GM18507 (cell line): Measurements from ENCODE around the gene SOX9.

Experiments used
- DNase-seq: peaks from one replicate; pipeline ENCODE4 v3.0.0; 2011; ENCODE audit warnings: low read depth; ENCODE audit not compliant: insufficient read length; ENCODE audit errors: extremely low spot score
- FAIRE-seq: peaks from 2 replicates; lab custom pipeline; 2011; peaks lifted over from hg19 to GRCh38; lab: Jason Lieb, UNC

The SOX9 gene

DNA sequence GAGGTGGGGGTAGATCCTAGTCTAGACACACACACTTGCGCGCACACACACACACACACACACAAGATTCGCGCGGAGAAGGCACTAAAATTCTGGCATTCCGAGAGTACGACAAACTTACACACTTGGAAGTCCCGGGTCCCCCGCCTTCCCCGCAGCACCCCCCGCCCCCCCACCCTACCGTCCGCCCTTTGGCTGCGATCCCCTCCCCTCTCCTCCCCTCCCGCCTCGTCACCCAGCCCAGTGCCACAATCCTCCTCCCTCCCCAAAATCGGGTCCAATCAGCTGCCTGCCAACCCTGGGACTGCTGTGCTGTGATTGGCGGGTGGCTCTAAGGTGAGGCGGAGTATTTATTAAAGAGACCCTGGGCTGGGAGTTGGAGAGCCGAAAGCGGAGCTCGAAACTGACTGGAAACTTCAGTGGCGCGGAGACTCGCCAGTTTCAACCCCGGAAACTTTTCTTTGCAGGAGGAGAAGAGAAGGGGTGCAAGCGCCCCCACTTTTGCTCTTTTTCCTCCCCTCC, at the start of gene SOX9:
TSS of gene SOX9 (plus strand) at position 379 of the 522 bp plus-strand sequence. CDS start 372 bp downstream, outside the sequence.
- FAIRE-seq (peak; percentile 78), DNase-seq (peak; percentile 60)

DNA sequence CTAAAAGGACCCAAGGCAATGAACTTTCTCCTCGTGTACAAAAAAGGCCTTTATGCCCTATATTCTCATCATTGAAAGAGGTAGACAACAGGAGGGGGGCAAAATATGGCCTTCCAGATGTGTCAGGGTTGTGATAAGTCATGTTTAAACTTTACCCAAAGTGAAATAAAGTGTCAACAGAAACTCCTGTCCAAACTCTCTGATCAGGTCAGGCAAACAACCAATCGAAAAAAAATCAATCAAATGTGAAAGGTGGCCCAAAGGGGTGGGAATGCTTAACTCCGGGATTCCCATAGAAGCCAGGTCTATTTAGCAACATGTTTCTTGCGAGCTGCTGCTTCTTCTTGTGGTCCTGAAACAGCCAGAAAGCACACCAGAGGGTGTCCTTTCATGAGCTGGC, 49.5 kb upstream of the SOX9 start:
- FAIRE-seq (no peak), DNase-seq (no peak)

DNA sequence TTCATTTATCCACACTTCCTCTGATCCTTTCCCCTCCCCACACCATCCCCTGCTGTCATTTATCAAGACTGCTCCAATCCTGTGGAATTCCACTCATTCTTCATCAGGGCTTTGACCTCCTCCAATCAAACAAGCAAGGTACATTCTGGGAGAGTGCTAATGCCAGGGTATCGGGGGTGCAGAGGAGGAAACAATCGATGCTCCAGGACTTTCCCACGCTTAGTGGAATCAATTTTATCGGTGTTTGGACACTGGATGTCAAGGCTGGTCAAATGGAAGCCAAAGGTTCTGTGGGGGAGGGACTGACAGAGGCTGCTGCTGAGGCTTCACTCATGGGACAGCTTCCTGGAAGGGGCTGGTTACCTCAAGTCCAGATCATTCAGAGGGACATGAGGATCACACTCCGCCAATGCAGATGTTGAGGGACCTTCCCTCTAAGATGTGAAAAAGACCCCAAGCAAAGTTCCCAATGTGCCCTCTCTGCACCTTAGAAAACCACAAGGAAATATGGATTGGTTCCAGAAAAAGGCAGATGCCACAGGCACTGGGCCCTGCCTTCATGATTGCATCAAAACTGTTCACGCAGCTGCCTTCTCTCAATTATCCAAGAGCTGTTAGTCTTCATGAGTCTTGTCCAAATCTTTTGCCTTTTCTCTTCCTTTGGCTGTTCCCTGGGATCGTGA, 44.7 kb upstream of the SOX9 start:
- FAIRE-seq (no peak), DNase-seq (no peak)

DNA sequence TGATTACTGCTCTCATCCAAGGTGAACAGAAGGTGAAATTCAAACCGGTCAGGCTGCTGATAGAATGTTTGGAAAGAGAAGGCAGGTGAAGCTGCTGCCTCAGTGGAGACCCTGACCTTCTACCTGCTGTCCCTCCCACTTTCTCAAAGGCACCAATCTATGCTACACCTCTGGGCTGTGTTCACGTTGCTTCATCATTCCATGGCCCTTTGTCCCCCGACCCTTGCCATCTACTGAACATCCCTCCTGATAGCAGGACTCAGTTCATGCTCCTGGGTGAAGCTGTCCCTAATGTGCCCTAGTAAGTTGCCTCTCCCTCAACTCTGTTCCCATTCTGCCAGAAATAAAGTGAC, 44.2 kb upstream of the SOX9 start:
- no peak for DNase-seq
- no peak for FAIRE-seq

DNA sequence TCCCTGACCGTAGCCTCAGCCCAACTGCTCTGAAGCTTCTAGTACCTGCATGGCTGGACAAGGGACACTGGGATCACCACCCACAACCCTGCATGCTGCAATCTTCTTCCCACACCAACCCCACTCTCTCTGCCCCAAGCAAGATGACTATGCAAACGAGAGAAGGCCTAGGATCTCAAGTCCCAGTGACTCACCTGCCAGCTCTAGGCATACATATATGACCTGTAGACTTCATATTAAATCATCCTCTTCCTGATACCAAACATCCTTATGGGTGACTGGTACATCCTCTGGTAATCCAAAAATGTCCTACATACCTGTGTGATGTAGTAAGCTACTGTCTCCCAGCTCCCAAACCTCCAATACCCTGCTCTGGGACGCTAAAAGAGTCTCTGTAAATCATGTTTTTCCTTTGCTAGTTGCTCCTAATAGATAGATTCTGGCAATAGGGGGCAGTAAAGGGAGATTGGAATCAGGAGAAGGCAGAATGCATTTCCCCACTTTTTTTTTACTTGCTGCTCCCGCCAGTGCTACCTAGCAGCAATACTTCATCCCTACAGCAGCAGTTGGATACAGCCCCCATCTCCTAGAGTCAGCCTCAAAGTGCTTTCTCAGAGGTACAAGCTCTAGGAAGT, 43.4 kb upstream of the SOX9 start:
- FAIRE-seq: no peak
- no peak for DNase-seq

DNA sequence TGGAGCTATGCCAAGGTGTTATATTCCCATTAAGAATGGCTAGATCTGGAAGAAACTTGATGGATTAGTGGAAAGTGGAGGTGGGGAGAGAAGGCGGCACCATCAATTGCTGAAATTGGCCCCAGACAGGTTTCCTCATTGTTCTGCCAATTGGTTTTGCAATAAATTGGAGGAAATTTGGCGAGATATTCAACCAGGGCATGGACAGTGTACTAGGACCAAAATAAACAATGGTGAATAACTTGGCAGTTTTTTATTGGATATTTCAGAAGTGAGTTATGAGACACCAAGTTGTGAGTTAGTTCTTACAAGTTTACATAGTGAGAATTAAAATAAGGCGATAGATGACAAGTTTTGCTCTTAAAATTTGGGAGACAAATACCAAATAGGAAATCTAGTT, 41.1 kb upstream of the SOX9 start:
- DNase-seq: no peak
- no peak for FAIRE-seq

DNA sequence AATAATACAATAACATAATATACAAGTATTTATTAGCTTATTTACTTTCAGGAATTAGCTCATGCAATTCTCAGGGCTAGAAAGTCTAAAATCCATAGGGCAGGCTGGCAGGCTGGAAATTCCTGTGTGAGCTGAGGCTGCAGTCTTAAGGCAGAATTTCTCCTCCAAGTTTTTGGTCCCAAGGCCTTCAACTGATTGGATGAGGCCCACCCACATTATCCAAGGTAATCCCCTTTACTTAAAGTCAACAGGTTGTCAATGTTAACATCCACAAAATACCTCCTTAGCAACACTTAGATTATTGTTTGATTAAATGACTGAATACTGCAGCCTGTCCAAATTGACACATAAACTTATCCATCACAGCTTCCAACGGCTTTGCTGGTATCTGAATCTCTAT, 32.9 kb upstream of the SOX9 start:
- no peak for FAIRE-seq
- no peak for DNase-seq

DNA sequence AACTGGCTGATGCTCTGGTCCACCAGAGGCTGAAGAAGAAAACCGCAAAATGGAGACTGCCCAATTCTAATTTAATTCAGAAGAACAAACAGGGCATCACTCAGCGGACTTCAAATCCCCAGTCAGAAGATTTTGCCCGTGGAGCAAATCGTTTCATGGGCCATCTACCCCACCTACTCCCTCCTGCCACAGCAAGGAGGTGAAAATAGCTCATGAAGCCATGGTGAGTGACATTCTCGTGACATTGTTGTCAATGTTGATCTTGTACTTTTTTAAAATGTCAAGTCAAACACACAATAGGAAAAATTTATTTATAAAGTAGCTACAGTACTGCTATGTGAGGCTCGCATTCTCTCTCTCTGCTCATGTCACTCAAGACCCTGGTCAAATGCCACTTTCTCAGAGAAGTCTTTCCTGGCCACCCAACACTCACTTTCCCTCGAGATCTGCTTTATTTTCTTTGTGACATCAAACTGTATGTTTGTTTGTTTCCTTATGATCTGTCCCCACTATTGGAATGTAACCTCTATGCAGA, 31.3 kb upstream of the SOX9 start:
- DNase-seq (no peak), FAIRE-seq (no peak)

DNA sequence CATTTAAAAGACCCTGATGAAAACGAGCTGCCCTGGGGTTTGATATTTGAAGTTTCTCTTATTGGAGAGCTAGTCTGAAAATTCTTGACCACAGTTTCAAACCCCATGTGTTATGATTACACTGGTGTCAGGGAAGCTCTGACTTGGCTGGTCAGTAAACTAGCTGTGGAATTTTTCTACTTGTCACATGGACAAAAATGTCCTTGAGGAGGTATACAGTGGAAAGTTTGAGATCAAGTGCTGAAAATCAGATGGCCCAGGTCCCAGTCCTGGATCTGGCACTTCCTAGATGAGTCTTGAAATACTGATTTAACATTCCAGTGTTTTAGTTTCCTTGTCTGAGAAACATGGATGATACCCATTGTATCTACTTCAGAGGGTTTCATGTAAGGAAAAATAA, 30.7 kb upstream of the SOX9 start:
- DNase-seq: no peak
- no peak for FAIRE-seq

DNA sequence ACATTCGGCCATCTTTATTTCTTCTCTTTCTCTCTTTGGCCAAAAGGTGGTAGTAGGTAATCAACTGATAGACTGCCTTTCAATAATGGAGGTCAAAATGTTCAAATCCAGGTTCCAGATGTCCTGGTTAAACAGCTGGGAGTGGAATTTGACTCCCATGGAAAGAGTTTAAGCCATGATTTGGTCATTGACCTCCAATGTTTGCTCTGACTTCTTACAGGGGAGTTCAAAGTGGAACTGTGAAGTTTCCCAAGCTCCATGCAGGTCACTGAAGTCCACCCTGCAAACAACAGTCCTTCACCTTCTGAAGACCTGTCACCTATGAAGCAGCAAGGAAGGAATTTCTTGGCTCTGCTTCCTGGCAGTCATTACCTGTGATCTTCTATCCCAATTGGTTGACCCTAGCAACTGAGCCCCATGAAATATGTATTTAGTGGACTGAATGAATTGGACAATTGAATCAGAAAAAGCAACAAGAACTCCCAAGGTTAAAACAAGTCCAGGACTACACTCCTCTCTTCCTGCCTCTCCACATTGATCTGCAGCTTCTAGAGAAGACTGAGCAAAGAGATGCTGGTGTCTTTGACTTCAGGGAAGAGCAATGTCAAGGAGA, 28.0 kb upstream of the SOX9 start:
- DNase-seq (no peak), FAIRE-seq (no peak)

DNA sequence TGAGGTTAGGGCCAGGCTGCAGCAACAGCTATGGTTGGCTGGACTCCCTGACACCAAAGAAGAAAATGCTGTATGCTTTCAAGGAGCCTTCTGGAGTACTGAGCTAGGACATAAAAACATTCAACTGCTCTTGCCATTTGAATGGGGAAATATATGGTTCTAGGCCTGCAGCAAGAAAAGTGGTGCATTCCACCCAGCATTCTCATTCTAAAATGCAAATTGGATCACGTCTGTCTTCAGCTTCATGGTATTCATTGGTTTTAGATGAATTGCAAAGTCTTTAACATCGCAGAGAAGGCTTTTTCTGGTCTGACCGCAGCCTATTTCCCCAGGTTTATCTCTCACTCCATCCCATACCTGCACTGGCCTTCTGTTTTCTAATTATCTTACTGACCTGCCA, 27.1 kb upstream of the SOX9 start:
- FAIRE-seq (no peak), DNase-seq (no peak)

DNA sequence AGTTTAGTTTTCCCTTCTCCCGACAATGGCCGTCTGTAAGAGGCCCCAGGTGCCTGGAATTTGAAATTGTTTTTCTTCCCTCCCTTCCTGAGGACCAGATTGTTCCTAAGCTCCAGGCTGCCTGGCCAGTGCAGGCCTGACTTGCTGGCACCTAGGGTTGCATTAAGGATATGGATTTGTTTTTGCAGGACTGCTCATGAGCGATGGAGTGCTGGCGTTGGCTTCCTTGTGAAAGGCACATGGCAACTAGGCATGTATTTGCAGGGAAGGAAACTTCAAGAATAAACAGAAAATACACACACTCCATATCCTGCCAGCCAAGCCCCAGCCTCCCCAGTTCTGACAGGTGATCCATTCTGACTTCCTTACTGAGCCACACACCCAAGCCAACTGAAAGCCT, 25.5 kb upstream of the SOX9 start:
- FAIRE-seq (no peak), DNase-seq (no peak)

DNA sequence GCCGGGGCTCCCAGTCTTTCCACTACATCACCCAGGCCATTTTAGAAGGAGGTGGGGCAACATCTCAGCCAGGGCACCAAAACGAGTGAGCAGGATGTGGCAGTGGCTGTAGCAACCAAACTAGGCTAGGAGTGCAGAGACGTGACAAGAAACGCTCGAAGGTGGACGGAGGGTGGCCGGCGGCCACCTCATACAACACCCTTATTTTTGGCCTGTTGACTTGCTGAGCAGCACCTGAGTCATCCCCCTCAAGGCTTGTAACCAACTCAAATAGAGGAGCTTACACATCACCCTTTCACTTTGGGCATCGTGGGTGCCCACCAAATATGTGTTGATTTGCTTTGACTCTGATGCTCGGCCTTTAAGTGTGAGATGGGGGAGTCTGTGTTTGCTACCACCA, 23.7 kb upstream of the SOX9 start:
- FAIRE-seq (no peak), DNase-seq (no peak)

DNA sequence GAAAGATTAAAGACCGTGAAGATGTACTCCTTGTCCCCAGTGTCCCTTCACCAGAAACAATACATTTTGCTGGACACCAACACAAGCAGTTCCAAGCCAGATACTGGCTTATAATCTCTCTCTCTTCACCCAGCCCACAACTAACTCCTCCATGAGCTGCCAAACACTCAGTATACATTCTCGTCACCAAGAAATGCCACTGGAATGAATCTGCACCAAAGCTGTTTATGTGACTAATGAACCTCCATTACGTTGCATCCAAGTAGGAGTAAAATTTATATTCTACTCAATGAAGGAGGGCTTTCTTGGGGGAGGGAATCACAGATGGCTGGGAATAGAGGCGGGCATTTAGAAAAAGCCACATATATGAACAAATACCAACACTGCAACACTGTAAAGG, 20.9 kb upstream of the SOX9 start:
- FAIRE-seq: no peak
- DNase-seq: no peak

DNA sequence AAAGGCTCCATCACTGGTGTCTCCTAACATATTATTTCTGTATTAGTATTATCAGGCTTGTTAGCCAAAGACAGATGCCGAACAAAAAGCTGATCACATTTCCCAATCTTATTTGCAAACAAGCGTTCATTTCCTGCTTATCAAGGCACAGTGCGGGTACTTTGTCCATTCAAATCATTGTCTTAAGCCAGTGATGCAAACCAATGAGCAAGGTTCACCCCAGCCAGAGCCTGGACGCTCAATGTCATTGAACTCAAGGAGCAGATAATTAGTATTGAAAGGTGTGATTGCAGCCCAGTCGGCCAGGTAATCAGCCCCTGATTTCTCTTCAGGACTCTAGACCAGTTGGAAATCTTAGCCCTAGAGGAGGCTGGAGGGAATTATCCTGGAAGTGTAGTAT, 20.4 kb upstream of the SOX9 start:
- DNase-seq (no peak), FAIRE-seq (no peak)

DNA sequence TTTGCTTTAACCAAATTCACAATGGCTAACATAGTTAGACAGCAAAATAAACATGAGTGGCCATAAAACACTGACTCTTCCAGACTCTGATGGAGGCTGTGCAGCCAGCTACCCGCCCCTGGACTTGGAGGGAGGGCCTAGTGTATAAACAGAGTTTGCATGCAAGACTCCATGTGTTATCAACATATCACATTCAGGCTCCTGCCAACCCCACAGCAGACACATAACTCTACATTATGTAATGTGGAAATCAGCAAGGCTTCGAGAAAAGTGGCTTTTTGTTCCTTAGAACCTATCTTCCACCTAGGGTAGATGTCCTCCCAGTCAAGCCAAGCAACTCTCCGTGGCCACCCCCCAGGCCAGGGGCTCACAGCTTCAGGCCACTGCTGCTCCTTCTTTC, 19.3 kb upstream of the SOX9 start:
- FAIRE-seq: no peak
- no peak for DNase-seq

DNA sequence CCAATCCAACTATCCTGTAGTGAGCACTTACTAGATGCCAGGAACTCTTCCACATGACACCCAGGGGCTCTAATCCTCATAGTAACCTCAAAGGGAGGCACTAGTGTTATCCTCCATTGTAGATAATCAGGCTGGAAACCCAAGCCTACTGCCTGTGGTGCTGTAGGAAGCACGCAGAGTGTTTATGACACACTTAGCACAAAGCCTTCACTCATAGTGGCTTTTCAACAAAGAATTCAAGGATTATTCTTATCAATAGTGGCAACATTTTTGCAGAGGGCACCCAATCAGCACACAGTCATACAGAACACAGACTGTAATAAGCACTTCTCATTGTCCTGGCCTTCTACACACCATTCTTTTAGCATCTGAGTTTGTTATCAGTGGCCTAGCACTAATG, 18.5 kb upstream of the SOX9 start:
- FAIRE-seq (no peak), DNase-seq (no peak)

DNA sequence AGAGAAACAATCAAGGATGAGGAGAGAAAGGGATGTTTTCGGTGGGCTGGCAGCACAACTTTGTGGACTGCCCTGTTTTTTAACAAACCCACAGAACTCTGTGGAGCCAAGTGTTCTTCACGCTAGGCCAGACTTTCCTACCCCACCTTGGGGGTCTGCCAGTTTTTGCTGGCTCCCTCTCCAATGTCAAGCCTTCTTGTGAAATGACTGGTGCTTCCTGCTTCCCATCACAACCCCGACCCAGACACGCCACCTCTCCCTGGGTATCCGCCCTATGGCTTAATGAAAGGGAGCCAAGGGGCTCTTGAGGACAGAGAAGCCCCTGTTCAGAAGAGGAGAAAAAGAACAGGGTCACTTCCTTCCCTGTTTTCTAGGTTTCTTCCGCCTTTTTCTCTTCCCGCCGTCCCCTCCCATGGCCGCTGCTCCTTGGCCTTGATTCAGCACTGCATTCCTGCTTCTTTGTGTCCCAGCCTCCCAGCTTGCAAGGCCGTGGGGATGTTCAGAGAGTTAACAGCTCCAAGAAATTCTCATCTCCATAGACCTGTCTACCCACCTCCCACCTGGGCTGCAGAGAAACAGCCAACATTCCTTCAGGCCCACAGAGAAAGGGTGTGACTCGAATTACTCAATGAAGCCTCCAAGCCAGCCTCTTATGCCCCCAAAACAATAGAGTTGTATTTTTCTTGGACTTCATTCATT, 16.5 kb upstream of the SOX9 start:
- FAIRE-seq (no peak), DNase-seq (no peak)

DNA sequence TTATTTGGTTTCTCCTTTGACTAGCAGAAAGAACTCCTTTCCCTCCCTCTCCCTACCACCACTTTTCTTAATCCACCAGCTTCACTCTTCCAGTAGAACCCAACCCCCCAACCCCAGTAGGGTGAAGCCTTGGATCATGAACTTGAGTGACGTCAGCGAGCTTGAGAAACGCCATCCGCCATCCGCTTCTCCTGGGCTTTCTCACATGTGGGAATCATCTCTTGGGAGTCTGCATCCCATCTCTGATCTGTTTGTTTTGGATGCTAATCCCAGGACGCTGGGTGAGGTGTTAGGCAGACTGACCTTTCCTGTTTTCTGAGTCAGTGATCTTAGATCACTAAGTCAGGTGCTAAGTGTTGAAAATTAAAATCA, 16.0 kb upstream of the SOX9 start:
- DNase-seq (no peak), FAIRE-seq (no peak)

DNA sequence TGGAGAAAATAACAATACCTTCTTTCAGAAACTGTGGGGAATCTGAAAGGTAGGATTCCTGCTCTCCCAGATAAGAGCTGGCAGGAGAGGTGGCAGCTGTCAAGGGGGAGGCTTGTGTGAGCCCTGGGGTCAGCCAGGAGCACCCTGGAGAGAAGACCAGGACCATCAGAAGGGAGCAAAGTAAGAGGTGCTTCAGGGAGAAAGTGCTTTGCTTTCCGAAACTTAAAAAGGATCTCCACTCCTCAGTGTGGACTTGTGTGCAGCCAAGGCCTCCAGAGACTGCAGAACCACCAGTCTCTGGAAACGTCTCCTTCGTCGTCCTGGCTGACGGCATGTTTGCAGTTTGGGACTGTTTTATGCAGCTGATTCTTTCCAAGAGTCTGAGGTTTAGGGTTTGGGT, 13.7 kb upstream of the SOX9 start:
- no peak for DNase-seq
- no peak for FAIRE-seq
